ENCODE results near the gene RAPGEF4.

RAPGEF4 gene

GRCh38 chr2:172861656-172862476 lies 126.2 kb downstream of the RAPGEF4 start:
- no peak for DNase-seq (ENCODE audit: low read depth)

- DNase-seq (ENCODE audit: low read depth): no peak
Measured at GRCh38 chr2:172863341-172863740, 127.7 kb downstream of the RAPGEF4 start.

- peak; percentile 8 for DNase-seq (ENCODE audit: low read depth)
Measured at GRCh38 chr2:172864182-172864581, 128.5 kb downstream of the RAPGEF4 start.

- DNase-seq (ENCODE audit: low read depth): no peak
Measured at GRCh38 chr2:172865422-172865821, 129.8 kb downstream of the RAPGEF4 start.

GRCh38 chr2:172869861-172870260 lies 134.2 kb downstream of the RAPGEF4 start:
- DNase-seq (ENCODE audit: low read depth): no peak

GRCh38 chr2:172870396-172870795 lies 134.8 kb downstream of the RAPGEF4 start:
- DNase-seq (ENCODE audit: low read depth): no peak

- DNase-seq (ENCODE audit: low read depth): no peak
Measured at GRCh38 chr2:172877826-172878225, 142.2 kb downstream of the RAPGEF4 start.

- DNase-seq (ENCODE audit: low read depth): no peak
Measured at GRCh38 chr2:172878260-172878659, 142.6 kb downstream of the RAPGEF4 start.

- DNase-seq (ENCODE audit: low read depth): no peak
Measured at GRCh38 chr2:172884336-172884735, 148.7 kb downstream of the RAPGEF4 start.

- no peak for DNase-seq (ENCODE audit: low read depth)
Measured at GRCh38 chr2:172885996-172886395, 150.4 kb downstream of the RAPGEF4 start.

GRCh38 chr2:172887280-172887679 lies 151.6 kb downstream of the RAPGEF4 start:
- no peak for DNase-seq (ENCODE audit: low read depth)

GRCh38 chr2:172888714-172889669 lies 153.3 kb downstream of the RAPGEF4 start:
- no peak for DNase-seq (ENCODE audit: low read depth)

- DNase-seq (ENCODE audit: low read depth): no peak
Measured at GRCh38 chr2:172889768-172890430, 154.3 kb downstream of the RAPGEF4 start.

GRCh38 chr2:172893111-172893510 lies 157.5 kb downstream of the RAPGEF4 start:
- no peak for DNase-seq (ENCODE audit: low read depth)

- no peak for DNase-seq (ENCODE audit: low read depth)
Measured at GRCh38 chr2:172893671-172894070, 158.0 kb downstream of the RAPGEF4 start.

GRCh38 chr2:172894689-172895387 lies 159.2 kb downstream of the RAPGEF4 start:
- no peak for DNase-seq (ENCODE audit: low read depth)

GRCh38 chr2:172896661-172897081 lies 161.0 kb downstream of the RAPGEF4 start:
- no peak for DNase-seq (ENCODE audit: low read depth)

GRCh38 chr2:172900871-172901270 lies 165.2 kb downstream of the RAPGEF4 start:
- DNase-seq (ENCODE audit: low read depth): no peak

- no peak for DNase-seq (ENCODE audit: low read depth)
Measured at GRCh38 chr2:172901913-172902312, 166.3 kb downstream of the RAPGEF4 start.

GRCh38 chr2:172904236-172904635 lies 168.6 kb downstream of the RAPGEF4 start:
- no peak for DNase-seq (ENCODE audit: low read depth)

- DNase-seq (ENCODE audit: low read depth): no peak
Measured at GRCh38 chr2:172905937-172906811, 170.5 kb downstream of the RAPGEF4 start.
